ENCODE results near the gene PIK3R3.
A peak's percentile ranks its signal among the peaks of the same experiment; 100 is the strongest.

DNA sequence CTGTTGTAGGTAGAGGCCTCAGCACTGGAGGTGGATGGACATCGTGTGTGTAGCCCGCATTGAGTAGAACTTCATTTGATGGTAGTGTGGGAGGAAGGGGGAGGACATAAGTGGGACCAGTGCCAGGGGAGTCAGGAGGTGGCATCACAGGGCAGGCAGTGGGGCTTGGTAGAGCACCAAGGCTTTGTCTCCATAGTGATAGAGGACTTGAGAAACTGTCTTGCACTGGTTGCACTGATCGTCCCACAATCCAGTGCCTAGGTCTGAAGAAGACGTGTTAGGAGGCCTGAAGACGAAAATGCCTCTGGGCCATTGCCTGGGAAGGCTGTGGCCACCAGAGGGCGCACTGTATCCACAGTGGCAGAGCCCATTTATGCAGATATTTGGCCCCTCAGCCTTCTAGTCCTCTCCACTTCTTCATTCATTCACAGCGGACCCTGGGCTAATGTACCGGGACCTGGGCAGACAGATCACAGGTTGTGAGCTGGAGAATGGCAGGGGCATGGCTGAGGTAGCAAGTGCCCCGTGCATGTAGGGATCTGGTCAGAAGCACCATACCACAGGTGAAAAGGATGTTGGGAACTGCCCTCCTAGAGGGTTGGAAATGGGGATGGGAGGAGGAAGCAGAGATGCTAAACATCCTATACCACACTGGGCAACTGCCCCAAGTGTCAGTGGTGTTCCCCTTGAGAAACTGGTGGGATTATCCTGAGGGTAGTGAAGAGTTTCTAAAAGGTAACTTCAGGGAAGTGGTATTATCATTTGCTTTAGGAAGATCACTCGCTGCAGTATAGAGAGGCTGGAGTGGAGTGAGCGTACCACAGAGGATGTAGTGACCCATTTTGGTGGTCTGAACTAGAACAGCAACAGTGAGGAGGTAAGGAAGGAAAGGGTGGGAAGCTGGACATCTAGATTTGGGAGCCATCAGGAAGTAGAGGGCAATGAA, 95.3 kb downstream of the PIK3R3 start:
- TF ChIP-seq, protein P1, sequence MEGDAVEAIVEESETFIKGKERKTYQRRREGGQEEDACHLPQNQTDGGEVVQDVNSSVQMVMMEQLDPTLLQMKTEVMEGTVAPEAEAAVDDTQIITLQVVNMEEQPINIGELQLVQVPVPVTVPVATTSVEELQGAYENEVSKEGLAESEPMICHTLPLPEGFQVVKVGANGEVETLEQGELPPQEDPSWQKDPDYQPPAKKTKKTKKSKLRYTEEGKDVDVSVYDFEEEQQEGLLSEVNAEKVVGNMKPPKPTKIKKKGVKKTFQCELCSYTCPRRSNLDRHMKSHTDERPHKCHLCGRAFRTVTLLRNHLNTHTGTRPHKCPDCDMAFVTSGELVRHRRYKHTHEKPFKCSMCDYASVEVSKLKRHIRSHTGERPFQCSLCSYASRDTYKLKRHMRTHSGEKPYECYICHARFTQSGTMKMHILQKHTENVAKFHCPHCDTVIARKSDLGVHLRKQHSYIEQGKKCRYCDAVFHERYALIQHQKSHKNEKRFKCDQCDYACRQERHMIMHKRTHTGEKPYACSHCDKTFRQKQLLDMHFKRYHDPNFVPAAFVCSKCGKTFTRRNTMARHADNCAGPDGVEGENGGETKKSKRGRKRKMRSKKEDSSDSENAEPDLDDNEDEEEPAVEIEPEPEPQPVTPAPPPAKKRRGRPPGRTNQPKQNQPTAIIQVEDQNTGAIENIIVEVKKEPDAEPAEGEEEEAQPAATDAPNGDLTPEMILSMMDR (IDR thresholded peaks at IDR 0.05), result peak; percentile 98
- TF ChIP-seq, protein P2, sequence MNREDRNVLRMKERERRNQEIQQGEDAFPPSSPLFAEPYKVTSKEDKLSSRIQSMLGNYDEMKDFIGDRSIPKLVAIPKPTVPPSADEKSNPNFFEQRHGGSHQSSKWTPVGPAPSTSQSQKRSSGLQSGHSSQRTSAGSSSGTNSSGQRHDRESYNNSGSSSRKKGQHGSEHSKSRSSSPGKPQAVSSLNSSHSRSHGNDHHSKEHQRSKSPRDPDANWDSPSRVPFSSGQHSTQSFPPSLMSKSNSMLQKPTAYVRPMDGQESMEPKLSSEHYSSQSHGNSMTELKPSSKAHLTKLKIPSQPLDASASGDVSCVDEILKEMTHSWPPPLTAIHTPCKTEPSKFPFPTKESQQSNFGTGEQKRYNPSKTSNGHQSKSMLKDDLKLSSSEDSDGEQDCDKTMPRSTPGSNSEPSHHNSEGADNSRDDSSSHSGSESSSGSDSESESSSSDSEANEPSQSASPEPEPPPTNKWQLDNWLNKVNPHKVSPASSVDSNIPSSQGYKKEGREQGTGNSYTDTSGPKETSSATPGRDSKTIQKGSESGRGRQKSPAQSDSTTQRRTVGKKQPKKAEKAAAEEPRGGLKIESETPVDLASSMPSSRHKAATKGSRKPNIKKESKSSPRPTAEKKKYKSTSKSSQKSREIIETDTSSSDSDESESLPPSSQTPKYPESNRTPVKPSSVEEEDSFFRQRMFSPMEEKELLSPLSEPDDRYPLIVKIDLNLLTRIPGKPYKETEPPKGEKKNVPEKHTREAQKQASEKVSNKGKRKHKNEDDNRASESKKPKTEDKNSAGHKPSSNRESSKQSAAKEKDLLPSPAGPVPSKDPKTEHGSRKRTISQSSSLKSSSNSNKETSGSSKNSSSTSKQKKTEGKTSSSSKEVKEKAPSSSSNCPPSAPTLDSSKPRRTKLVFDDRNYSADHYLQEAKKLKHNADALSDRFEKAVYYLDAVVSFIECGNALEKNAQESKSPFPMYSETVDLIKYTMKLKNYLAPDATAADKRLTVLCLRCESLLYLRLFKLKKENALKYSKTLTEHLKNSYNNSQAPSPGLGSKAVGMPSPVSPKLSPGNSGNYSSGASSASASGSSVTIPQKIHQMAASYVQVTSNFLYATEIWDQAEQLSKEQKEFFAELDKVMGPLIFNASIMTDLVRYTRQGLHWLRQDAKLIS (CRISPR knock-in tag; IDR thresholded peaks at IDR 0.05; ENCODE audit: borderline replicate concordance), result no peak
- TF ChIP-seq GRHL2 (CRISPR knock-in tag; IDR thresholded peaks at IDR 0.05; ENCODE audit: insufficient replicate concordance, severe bottlenecking), result no peak
- TF ChIP-seq CBFB (CRISPR knock-in tag; IDR thresholded peaks at IDR 0.05; ENCODE audit: low read depth), result no peak
- no peak for TF ChIP-seq ESRRA (CRISPR knock-in tag; IDR thresholded peaks at IDR 0.05; ENCODE audit: borderline replicate concordance)

All from WTC11 (cell line).